K562 treated with DMSO at 1 percent for 12 hours (cell line): ENCODE data around the gene EML3. TPM values are rescaled to one million over a fixed set of nuclear protein-coding genes. Genes with fewer than 3 reads are reported as not detected.

Experiments
- total RNA-seq: library from RNA; unstranded; fragments of 300-600 nt; gene quantifications from 2 replicates; pipeline ENCODE4 v1.2.3, GENCODE V29; 2022; ENCODE audit not compliant: insufficient read depth

EML3 gene, protein sequence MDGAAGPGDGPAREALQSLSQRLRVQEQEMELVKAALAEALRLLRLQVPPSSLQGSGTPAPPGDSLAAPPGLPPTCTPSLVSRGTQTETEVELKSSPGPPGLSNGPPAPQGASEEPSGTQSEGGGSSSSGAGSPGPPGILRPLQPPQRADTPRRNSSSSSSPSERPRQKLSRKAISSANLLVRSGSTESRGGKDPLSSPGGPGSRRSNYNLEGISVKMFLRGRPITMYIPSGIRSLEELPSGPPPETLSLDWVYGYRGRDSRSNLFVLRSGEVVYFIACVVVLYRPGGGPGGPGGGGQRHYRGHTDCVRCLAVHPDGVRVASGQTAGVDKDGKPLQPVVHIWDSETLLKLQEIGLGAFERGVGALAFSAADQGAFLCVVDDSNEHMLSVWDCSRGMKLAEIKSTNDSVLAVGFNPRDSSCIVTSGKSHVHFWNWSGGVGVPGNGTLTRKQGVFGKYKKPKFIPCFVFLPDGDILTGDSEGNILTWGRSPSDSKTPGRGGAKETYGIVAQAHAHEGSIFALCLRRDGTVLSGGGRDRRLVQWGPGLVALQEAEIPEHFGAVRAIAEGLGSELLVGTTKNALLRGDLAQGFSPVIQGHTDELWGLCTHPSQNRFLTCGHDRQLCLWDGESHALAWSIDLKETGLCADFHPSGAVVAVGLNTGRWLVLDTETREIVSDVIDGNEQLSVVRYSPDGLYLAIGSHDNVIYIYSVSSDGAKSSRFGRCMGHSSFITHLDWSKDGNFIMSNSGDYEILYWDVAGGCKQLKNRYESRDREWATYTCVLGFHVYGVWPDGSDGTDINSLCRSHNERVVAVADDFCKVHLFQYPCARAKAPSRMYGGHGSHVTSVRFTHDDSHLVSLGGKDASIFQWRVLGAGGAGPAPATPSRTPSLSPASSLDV
- 21.6 and 34.7 TPM in 2 replicates for total RNA-seq

DNA sequence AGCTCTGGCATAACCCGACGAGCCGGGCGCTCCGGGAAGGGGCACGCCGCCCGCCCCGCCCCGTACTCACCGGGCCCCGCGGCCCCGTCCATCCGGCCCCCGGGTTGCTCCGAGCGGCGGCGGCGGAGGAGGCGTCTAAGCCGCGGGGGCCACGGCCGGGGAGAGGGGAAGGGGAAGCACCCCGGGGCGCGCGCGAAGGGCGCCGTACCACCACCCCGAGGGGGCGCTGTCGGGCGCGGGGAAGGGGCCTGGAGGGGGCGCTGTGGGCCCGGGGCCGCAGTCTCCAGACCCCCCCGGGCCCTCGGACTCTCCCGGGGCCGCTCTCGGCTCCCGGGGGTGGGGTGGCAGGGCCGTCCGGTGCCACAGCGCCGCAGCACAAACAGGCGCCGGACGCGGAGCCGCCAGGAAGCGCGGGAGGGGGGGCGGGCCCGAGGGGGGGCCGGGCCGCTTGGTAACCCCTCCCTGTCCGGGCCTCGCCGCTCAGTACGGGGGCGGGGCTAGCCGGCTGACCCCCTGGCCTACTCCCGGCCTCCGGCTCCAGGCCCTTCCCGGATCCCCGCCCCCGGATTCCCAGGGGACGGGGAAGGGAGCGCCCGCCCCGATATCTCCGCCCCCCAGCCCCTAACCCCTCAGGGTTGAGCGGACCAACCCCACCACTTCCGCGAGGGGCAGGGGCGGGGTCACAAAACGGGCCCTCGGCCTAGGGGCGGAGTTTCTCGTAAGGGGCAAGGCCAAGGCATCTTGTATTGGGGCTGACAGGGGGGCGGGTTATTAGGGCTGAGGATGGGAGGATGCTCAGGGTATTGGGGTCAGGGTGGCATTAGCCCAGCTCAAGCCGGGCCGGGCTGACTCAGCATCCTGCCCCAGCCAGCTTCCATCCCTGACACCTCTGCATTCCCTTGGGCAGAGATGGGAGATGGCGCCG, at the start of gene EML3, which contains the start of gene ROM1:
TSS of gene EML3 (minus strand) at position 410 of the 925 bp plus-strand sequence. CDS start at position 92, 318 bp downstream.
TSS of gene ROM1 (plus strand) at position 892 of the 925 bp plus-strand sequence. CDS start at position 917, 25 bp downstream.

DNA sequence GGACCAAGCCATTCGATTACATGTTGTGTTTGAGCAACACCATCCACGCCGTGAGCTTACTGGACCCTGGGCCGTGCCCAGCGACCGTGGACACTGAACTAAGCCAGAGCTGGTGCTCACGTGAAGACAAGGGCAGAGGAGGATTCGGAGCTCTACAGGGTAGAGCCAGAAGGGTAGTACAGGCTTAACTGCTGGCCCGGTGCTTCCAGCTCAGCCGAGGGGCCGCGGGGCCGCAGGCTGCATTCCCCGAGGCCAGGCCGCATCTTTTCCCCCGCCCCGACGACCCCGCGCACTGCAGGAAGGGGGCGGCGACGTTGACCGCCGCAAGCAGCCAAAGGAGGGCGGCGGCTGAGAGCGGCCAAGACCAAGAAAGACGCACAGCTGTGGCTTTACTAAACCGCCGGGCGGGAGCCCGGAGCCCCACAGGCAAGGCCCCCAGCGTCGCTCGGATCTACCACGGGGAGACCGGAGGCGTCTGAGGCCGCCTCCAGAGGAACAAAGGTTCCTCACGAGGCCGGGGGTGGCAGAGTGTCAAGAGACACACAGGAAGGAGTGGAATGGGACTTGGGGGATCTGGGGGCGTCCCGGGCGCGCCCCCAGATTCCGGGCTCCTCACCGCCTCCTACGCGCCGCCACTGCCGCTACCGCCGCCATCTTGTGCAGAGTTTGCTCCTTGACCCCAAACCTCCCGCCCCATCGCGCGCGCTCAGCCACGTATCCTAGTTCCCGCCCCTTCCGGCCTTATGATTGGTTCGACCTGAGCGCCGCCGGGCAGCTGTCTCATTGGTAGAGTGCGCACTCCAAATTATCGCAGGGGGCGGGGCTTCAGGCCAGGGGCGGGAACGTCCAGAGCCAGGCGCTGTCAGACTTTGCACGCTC, 33.6 kb upstream of the EML3 start, which contains the start of gene GANAB:
TSS of gene GANAB (minus strand) at position 668 of the 879 bp plus-strand sequence. CDS start at position 654, 14 bp downstream.

DNA sequence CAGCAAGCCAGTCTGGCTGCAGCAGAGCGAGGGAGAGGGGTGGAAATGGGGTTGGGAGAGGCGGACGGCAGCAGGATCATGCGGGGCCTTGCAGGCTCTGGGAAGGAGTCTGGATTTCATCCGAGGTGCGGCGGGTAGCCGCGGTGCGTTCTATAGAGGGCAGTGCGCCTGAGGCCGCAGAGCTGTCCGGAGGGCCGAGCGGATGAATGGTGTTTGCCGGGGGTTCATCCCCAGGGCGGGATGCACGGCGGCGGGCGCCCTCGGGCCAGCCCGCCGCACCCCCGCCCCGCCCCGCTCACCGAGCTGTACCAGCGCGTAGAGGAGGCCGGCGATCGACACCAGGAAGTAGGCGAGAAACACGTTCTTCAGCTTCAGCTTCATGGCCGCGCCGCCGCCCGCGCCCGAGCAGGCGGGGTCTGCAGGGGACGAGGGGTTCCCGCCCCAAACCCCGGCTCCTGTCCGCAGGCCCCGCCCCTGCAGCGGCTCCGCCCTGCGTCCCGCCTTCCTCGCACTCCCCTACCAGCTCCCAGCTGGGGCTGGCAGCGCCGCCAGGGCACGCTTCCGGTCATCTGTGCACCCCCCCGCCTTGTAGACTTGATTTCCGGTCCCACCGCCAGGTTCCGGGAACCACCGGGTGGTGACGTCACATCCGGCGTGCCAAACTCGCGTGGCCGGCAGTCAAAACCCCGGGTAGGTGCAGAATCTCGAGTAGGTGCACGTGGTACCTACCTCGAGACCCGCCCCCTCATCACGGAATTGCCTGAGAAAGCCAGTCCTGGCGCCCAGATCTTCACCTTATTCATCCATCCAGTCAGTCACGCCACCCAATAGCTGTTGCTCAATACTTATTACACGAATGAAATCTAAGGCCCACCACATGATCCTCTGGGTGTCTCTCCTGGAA, 9.2 kb upstream of the EML3 start, which contains the start of gene B3GAT3:
TSS of gene B3GAT3 (minus strand) at position 420 of the 904 bp plus-strand sequence. CDS start at position 381, 39 bp downstream.

DNA sequence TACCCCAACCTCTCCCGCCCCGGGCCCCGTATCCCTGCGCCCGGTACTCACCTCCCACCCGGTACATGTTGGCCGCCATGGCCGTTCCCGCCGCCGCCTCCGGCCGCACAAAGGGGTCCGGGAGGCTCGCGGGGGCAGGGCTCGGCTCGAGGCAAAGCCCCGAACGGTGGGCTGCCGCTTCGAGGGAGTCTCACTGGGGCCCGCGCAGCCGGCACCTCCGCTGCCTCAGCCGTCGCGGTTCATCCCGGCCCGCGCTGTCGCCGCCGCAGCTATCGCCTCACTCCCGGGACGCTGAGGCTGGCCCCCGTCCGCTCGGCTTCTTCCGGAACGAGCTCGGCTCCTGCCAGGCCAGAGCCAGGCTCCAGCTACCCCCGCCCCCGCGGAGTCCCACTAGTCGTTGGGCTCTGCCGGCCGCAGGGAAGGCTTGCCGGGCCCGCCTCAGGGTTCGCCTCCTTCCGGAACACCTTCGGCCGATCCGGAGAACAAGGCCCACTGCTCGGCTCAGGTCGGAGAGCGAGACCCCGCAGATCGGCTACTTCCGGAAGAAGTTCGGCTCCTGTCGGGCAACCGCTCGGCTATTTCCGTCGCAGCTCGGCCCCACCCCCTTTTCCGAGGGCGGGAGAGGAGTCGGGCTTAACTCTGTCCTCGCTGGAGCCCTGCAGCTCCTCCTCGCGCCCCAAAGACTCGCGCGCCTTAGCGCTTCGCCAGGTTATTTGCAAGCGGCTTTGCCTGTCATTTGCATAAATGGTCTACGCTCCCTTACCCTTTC, 11.0 kb downstream of the EML3 start, which contains the start of gene MTA2:
TSS of gene MTA2 (minus strand) at position 494 of the 769 bp plus-strand sequence. CDS start at position 79, 415 bp downstream.

DNA sequence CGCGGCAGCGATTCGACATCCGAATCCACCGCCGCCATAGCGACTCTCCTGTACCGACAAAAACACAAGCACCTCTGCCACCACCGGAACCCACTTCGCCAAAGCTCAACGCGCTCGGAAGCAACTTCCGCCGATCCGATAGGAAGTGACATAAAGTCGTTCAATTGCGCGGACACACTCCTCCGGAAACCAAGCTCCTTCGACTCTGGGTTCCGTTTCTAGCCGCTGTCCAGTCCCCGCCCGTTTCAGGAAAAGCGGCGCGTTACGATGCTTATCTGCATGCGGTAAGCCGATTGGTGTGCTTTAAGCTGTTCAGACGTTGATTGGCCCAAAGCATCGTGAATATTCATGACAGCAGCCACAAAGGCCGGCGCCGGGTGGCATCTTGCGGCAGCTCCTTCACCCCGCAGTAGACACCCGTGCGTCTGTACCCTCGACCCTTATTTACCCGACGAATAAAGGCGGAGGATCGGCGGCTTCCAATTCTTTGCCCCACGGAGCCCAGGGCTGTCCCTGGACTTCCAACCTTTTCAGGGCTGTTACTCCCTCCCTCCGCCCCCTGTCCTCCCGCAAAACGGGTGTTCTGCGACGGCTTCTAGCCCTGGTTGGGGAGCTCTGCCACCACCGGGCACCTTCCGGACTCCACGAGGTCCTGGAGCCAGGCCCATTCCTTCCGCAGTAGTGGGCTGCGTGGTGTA, 21.0 kb downstream of the EML3 start, which contains the start of gene TUT1:
TSS of gene TUT1 (minus strand) at position 76 of the 698 bp plus-strand sequence. CDS start at position 38, 38 bp downstream.

DNA sequence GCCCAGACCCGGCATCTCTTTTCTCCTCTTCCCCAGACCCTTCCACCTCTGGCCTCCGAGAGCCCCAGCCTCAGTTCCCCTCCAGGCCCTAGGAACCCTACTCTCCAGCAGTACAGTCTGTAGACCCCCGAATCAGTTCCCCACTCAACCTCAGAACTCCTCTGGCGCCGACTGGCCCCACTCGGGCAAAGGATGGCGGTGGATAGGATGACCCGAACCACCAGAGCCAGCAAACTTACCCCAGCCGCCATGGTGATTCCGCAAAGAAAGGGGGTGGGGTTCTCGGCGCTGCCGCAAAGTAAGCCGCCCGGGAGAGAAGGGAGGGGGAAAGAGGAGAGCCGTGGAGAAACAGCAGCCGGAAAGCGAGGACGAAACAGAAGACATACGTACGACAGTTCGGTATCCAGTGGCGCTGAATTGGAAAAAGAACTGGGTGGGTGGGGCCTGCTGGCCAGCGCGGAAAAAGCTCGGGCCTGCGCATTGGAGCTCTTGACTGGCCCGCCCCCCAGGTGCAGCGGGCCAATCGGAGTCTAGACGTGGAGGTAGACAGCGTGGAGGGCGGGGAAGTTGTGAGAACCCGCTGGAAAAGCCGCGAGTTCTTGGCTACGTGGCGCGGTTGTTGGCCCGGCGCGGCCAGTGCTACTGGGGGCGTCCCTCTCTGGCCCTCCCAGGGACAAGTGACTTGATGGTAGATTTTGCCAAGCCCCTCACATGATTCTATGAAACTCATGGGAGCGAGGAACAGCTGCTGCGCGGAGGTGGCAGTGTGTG, 38.8 kb downstream of the EML3 start, which contains the start of gene EEF1G:
TSS of gene EEF1G (minus strand) at position 300 of the 771 bp plus-strand sequence. CDS start at position 251, 49 bp downstream.

Other genes starting within 250 kb of the EML3 start
- not detected in 2 replicates for gene SCGB1A1, start 193.7 kb downstream of the EML3 start, total RNA-seq
- gene AHNAK, start 66.0 kb downstream of the EML3 start, total RNA-seq, result 12.9 and 42.0 TPM in 2 replicates
- 3,985 and 3,989 TPM in 2 replicates for gene EEF1G, start 38.9 kb downstream of the EML3 start, total RNA-seq
- gene TUT1, start 21.3 kb downstream of the EML3 start, total RNA-seq, result 16.7 and 23.4 TPM in 2 replicates
- gene MTA2, start 10.9 kb downstream of the EML3 start, total RNA-seq, result 62.1 and 107 TPM in 2 replicates
- gene ROM1, start 482 bp upstream of the EML3 start, total RNA-seq, result 0.81 and 3.0 TPM in 2 replicates
- 94.9 and 105 TPM in 2 replicates for gene B3GAT3, start 9.2 kb upstream of the EML3 start, total RNA-seq
- 161 and 356 TPM in 2 replicates for gene GANAB, start 33.8 kb upstream of the EML3 start, total RNA-seq
- 27.2 and 37.6 TPM in 2 replicates for gene INTS5, start 40.5 kb upstream of the EML3 start, total RNA-seq
- 157 and 173 TPM in 2 replicates for gene C11orf98, start 52.4 kb upstream of the EML3 start, total RNA-seq
- gene CSKMT, start 52.5 kb upstream of the EML3 start, total RNA-seq, result 50.4 and 52.2 TPM in 2 replicates
- 17.8 and 31.3 TPM in 2 replicates for gene UQCC3, start 58.9 kb upstream of the EML3 start, total RNA-seq
- 3.6 and 10.6 TPM in 2 replicates for gene LBHD1, start 59.5 kb upstream of the EML3 start, total RNA-seq
- gene UBXN1, start 66.3 kb upstream of the EML3 start, total RNA-seq, result 242 and 314 TPM in 2 replicates
- 0.70 TPM in 1 of 2 replicates, not detected in the other for gene LRRN4CL, start 76.8 kb upstream of the EML3 start, total RNA-seq
- gene BSCL2, start 94.6 kb upstream of the EML3 start, total RNA-seq, result 44.2 and 44.8 TPM in 2 replicates
- gene GNG3, start 94.9 kb upstream of the EML3 start, total RNA-seq, result not detected in 2 replicates
- gene HNRNPUL2, start 114.7 kb upstream of the EML3 start, total RNA-seq, result 17.1 and 39.0 TPM in 2 replicates
- gene TTC9C, start 115.7 kb upstream of the EML3 start, total RNA-seq, result 32.8 and 62.0 TPM in 2 replicates
- gene ZBTB3, start 141.4 kb upstream of the EML3 start, total RNA-seq, result 1.9 and 3.0 TPM in 2 replicates
- gene POLR2G, start 148.8 kb upstream of the EML3 start, total RNA-seq, result 150 and 166 TPM in 2 replicates
- 26.4 and 31.9 TPM in 2 replicates for gene TAF6L, start 158.6 kb upstream of the EML3 start, total RNA-seq
- 42.8 and 48.4 TPM in 2 replicates for gene TMEM179B, start 174.6 kb upstream of the EML3 start, total RNA-seq
- gene TMEM223, start 179.2 kb upstream of the EML3 start, total RNA-seq, result 21.7 and 26.1 TPM in 2 replicates
- 80.0 and 120 TPM in 2 replicates for gene NXF1, start 192.7 kb upstream of the EML3 start, total RNA-seq
- gene STX5, start 219.3 kb upstream of the EML3 start, total RNA-seq, result 66.0 and 83.3 TPM in 2 replicates
- not detected in 2 replicates for gene TEX54, start 220.1 kb upstream of the EML3 start, total RNA-seq
- gene WDR74, start 226.8 kb upstream of the EML3 start, total RNA-seq, result 47.8 and 60.3 TPM in 2 replicates